HG03457 (cell line): ENCODE data around the gene OLIG3.

ENCODE experiments used
- ATAC-seq: cut with Tn5 transposase; IDR thresholded peaks from one replicate; pipeline ENCODE4 v1.9.1; 2021; ENCODE audit warnings: moderate number of reproducible peaks; ENCODE audit not compliant: unreplicated experiment

OLIG3 gene

DNA sequence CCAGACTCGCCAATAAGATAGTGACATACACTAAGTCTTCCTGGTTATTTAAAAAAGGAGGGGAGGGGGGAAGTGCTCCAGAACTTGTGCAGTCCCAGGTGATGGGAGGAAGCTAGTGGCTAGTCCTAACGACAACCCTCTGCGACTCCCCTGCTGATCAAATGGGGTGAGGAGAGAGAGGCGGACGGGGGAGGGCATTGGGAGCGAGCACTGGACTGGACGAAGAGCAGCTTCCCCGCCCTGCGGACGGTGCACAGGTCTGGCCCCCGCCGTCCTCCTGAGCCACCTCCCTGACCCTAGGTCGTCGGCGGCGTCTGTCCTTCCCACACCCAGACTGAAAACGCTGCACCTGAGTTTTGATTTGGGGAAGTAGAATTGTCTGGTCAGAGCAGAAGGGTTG lies 2.2 kb upstream of the OLIG3 start:
- ATAC-seq, result no peak

DNA sequence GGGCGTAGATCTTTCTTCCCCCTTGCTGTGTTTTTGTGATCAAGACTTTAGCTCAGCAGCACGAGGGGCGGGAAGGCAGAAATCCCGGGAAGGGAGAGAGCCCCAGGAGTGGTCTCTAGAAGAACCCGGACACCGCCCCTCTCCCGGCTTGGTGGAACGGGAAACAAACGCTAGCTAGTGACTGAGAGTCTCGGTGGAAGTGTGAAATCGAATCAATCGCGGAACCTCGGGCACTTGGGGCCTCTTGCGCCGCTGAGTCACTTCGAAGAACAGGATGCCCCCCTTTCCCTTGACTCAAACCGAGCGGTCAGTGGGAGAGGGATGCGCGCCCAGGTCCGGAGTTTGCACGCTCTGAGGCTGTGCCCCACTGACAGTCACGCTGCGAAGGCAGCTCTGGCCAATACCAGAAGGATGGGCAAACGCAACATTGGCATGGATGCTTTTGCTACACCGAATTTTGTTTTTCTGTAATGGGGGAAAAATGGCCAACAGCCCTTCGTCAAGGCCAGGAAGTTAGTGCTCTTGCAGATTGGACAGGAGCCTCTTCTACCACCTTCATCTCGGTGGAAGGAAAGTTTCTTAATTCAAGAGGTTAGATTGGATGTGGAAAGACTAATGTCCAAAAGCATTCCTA lies 1.6 kb upstream of the OLIG3 start:
- no peak for ATAC-seq

DNA sequence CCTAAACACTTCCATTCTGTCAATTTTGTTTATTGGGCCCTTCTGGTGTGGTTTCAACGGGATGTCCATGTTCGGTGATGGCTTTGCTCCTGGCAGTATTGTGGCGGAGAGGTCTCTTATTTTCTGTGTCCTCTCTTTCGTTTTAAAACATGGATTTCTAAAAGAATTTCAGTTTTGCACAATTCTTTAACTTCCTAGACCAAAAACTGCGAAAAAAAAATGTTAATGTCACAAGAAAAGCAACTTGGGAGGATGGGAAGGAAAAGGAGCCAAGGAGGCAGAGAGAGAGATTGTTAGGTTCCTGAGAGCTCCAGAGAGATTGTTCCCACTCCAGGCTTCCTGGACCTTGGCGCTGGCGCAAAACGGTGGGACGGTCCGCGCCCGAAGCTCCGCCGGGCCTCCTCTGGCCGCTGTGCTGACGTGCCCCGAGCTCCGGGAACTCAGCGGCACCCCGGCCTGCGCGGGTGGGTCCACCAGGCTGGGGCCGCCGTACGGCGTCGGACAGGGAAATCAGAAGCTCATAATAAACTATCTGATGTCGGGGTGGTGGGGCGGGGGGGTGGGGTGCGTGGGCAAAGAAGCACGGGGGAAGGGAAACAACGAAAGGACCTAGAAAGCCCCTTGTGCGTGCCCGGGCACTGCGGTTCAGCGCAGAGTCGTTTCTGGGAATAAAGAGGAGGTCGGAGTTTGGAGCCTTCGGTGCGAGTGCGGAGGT lies 951 bp upstream of the OLIG3 start:
- no peak for ATAC-seq

DNA sequence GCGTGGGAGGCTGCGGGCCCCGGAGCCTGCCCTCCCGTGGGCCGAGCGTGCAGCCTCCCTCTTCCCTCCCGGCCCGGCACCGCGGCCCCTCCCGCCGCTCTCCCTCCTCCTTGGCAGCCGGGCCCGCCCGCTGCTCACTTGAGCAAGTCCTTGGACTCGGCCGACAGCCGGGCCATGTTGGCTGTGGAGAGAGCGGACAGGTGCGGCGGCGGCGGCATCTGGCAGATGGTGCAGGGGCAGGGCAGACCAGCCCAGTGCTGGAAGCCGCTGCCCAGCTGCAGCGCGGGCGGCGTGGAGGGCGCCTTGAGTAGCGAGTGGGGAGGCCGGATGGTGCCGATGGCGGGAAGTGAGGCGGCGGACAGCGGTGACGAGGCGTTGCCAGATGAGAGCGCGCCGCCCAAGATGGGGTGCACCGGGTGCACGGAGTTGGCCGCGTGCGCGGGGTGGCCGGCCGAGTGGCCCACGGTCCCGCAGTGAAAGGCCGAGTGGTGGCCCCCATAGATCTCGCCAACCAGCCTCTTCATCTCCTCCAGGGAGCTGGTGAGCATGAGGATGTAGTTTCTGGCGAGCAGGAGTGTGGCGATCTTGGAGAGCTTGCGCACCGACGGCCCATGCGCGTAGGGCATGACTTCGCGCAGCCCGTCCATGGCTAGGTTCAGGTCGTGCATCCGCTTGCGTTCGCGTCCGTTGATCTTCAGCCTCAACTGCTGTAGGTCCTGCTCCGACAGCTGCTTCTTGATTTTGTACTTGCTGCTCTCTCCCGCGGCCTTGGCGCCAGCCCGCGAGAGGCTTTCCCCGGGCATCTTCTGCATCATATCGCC lies 766 bp downstream of the OLIG3 start:
- no peak for ATAC-seq

DNA sequence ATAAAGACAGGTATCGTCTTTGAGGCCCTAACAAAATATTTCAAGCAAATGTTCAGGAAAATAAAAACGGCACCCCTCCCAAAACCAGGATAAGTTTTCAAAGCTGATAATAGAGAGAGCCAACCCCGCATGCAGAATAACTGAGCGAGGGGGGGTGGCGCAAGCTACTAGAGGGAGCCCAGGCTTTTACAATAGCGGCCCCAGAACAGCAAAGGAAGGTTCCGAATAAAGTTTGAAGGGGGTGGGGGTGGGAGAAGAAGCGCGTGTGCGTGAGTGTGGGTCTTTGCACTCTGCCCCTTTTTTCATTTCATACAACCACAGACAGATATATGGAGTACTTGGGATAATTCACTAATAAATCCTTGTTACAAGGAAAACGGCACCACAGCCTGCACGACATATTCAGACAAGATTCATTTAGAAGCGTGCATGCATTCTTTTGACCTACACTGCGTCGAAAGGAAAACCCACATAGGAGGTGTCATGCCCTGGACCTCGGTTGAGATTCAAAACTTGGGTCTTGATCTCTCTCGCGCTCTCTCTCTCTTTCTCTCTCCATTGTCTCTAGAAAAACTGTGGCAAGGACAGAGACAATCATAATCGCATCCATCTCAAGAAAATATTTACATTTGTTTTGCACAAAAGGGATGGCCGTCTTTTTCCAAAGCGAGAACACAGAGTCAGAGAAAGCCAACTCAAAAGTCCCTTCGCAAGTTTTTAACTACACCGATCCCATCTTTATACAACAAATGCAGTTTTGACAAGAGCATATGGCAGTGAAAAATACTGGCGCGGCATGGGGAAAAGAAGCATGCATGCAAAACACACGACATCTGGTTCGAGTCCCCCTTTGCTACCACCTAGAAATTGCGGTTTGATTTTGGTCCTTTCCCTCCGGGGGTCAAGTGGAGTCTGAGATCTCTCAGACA lies 1.6 kb downstream of the OLIG3 start:
- no peak for ATAC-seq

DNA sequence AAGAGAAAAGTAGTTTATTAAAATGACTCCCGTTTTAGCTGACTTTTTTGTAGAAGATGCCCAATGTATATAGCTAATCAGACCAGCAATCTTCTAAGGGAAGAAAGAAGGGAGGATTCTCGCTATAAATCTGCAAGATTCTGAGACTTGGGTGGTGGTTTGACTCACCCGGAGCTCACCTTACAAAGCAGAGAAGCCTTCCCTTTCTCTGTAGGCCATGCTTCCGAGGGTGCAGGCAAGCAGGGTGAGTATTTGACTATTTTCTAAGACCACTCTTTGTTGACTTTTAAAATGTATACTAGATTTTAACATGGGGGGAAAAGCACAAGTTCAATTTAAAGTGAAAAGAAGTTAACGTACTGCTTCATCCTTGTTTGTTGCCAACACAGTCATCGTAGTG lies 2.7 kb downstream of the OLIG3 start:
- ATAC-seq, result no peak

DNA sequence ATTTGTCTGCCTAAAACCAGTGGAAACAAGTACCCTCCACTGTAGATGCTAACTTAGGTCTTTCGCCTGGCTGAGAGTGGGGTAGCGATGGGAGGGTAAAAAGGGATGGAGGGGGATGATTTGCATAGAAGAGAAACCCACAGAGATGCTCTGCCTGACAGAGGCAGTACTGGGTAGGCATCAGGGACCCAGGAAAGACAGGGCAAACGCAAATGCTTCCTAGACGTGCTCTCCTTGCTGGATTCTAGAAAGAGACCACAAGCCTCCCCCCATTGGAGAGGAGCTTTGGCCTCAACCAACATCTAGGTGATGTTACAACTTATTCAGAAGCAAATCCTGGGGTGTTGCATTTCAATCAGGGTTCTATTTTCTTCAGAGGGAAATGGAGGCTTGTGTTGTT lies 3.2 kb downstream of the OLIG3 start:
- no peak for ATAC-seq

DNA sequence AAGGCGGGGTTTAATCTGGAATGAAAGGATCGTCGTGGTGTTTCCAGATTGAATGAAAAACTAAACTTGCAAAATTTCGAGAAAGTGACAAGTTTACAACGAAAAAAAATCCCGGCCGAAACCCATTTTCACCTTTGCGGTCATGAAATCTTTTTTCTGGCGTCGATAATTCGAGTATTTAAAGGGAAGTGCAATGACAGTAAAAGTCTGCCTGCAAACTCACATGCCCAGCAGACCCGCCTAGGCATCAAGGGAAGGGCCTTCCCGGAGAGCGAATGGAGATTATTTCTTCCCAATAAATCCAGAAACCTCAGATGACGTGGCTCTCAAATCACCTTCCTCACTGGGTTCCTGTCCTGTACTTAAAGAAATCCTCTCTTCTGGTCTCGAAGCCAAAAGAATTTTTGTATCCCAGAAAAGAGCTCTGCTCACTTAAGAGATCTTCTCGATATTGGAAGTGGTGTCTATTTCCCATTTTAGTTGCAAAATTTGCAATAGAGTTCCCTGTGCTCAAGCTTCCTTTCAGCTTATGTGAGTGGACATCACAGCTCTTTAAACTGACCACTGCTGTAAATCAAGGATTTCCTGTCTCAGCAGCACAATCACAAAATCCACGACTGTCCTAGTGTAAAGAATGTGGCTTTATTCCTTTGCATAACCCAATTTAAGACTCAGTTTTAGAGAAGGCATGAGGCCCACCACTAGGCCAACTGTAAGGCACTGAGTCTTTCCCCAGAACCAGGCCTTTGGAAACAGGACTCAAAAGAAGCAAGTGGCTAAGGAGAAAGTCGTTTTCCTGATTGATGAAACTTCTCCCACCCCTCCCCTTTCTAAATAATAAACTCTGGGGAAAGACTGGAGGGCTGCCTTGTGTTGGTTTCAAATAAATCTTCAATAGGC lies 3.9 kb downstream of the OLIG3 start:
- no peak for ATAC-seq

DNA sequence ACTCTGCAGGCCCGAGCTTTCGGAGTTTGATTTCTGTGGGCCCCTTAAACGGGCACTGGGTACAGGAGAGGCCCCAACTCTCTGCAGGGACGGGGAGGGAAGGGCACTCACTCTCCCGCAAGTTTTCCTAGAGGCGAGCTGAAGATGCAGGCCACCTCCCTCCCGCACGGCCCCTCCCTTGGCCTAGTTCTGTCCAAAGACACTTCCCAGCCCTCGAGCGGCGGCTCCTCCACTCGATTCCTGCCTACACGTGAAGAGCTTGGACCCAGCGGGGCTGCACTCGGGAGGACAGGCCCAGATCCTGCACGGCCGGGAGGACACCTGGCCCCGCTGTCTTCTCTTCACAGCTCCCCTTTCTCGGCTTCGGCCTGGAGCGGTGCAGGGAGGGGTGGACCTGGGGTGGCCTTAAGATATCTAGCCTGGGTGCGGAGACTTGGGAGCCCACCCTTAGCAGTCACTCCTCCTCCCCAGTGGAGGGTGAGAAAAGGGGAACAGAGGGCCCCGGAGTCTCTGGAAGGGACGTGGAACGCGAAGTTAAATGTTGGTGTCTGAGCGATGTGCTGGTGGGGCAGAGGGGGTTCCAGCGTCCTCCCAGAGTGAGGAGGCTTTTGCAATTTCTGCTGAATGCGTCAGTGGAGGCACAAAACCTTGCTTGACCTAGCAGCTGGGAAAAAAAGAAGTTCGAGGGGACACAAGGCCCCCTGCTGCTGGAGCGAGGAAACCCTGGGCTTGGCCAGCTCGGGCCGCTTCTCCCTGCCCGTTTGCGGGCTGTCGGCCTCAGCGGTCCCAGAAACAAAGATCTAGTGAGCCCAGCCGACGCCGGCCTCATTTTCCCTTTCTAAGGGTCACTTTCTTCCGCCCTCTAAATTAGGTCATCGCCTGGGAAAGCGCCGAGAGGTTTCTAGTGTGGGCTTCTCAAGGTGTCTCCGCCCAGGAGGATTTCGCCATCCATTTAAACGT lies 4.9 kb downstream of the OLIG3 start:
- no peak for ATAC-seq

DNA sequence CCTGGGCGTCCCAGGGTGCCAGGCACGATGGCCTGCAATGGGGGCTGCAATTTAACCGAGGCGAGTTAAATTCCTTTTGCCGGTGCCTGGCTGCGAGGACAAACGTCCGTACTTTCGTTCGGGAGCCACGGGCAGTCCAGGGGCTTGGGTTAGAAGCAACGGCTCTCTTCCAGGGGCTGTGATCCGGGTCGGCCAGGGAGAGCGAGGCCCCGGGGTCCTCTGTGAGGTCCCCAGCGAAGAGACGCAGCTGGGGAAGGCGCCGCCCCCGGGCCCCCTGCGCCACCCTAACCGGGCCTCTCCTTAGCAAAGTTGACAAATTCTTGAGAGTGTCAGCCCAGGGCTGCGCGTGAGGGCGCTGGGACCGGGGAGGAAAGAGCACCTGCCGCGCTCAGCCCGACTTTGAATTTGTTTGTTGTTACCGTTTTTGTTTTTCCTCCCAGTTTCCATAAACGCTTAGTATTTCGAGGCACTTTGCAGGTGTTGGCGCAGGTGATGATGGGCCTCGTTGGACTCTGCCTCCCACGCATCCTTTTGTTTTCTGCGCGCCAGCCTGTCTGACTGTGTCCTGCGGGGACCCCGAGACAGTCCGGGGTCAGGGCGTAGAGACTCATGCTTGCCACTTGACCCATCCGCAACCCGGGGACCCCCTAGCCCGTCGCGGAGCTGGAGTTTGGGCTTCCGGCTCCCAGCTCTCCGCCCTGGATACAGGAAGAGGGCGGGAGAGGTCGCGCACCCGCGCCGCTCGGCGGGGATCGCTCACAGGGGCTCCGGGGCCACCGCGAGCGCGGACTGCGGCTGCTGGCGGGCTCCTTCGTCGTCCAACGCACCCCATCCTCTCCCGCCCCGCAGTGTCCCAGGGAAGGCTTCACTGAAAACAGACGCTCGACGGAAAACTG lies 5.8 kb downstream of the OLIG3 start:
- ATAC-seq, result no peak

DNA sequence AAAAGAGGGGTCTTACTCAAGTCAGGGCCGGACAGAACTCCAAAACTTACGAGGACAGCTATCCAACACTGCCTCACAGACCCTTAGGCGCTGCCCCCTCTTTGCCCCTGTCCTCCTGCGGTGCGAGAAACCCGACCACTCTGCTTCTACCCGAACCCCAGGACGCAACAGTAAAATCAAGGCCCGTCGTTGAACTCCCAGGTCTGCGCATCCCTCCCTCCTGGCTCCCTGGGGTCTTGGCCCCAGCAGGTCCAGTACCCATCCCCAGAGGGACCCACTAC lies 6.4 kb downstream of the OLIG3 start:
- ATAC-seq, result no peak

DNA sequence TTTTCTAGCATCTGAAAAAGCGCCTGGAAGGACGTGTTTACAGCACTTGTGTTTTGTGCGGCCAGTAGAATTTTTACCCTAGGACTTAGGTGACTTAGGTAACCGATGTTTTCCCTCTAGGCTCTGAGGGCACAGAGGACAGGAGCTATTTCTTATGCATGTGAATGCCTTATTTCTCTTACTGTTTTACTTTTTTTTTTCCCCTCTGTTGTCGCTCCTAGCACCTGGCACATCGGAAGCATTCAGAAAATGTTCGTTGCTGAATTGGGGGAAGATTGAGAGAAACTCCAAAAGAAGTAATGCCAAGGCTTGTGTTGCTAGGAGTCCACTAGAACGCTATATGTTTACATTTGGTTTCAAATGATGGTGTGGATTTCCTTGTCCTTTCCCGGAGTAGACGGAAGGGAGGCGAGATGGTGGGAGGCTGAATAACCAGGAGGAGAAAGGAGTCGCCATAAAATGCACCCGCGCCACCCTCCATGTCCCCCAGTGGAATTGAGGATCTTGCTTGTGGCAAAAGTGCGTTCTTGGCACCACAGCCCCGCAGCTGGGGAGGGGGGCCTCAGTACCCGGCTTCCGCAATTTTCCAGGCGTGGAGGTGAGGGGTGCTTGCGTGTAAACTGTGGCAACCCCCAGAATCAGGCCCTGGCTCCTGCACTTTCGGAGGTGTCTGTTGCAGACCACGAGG lies 6.9 kb downstream of the OLIG3 start:
- ATAC-seq, result no peak

DNA sequence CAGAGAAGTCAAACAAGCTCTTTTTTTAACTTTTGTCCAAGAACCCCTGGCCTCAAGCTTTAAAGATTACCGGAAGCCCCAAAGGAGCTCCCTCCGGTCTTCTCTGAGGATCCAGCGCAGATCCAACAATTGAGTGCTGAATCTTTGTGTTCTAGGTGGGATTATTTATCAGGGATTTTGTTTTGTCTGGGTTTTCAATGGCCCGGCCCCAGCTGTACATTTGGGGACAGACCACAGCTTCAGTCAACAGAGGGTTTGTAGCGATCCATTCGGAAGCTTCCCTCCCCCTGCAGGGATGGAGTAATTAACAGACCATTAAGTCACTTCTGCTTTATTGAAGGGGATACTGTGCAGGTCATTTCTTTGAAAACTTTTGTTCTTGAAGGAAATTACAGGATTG lies 7.8 kb downstream of the OLIG3 start:
- no peak for ATAC-seq

DNA sequence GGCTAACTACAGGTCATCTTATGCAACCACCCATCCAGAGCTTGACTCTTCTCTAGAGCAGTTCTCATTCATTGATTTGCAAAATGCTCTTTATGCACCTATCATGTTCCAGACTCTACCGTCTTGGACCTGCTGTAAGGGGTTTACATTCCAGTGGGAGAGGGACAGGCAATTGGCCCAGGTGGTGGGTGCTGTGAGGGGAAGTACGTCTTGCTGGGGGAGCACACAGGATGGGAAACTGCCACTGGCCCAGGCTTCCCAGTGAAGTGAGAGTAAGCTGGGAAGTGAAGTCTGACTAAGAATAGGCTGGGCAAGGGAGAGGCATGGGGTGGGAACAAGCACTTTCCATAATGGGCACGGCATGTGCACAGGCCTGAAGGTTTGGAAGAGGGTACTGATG lies 13.8 kb downstream of the OLIG3 start:
- ATAC-seq, result no peak

DNA sequence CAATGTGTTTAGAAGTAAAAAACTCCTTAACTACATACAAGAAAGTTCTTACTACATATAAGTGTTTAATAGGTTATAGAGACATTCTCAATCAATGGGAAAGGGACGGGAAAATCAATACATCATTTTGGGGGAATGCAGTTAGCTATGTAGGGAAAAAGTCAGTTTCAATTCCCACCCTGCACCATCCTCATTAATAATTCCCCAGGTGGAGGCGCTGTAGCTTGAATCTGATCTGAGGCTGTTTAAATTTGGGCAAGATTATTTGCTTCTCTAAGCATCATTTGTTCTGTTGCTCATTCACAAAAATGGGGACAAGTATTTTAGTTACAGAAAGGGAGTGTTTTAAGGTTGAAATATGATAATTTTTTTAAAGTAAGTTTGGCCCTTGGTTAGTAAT lies 19.1 kb downstream of the OLIG3 start:
- ATAC-seq, result no peak

DNA sequence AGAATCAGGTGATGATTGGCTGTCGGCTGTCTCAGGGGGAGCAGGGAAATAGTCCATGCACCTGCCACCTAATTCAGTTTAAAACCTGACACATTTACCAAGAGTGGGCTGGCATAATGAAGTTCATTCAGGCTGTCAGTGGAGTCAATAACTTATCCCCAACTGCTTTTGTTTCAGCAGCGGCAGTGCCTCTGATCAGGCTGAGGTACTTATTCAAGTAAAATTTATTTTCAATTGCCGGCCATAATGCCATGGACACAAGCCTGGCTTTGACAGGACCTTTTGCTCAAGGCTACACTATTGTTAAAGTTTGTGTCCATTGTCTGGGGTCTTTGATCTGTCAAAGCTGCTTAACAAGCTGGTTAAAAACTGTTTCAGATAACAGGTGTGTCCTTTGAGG lies 20.6 kb downstream of the OLIG3 start:
- no peak for ATAC-seq

DNA sequence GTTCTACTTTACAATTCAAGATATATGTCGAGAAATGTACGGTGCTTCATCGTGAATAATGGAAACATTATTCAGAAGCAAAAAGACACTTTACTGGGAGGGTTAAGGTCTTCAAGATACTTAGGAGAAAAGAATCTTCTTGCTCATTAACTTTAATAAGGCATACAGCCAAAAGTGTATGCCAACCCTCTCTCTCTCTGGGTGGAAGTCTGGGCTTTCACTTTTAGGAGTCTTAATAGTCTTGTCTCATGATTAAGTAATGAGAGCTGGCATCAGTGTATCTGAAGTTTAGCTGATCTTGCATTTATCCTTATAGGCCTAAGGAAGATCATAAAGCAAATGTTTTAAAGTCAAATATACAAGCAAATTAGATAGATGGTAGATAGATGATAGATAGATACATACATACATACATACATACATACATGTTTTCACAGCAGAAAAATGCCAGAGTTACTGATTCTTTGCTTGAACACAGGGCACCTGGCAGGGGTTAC lies 21.5 kb downstream of the OLIG3 start:
- ATAC-seq, result no peak
